Activated CD4-positive, alpha-beta T cell treated with anti-CD3 and anti-CD28 coated beads, Interleukin-2, amount 50 U/mL, for 16 hours (primary cell): ENCODE measurements around the gene FAM151B.

Source experiments
- DNase-seq: peaks from one replicate; pipeline ENCODE4 v3.0.0-alpha.2; 2020

The FAM151B gene

GRCh38 chr5:80591352-80591751 lies 103.5 kb downstream of the FAM151B start:
- no peak for DNase-seq

- DNase-seq: no peak
Measured at GRCh38 chr5:80592105-80592504, 104.2 kb downstream of the FAM151B start.
